IMR-90 (cell line): ENCODE results near the gene SPEG. TPM values are rescaled to one million over a fixed set of nuclear protein-coding genes. Genes with fewer than 3 reads are reported as not detected.

Source experiments
- ATAC-seq: fragments of 200-7000 bp; cut with Tn5 transposase; 2 replicates; pipeline ENCODE4 v1.9.1; 2020; ENCODE audit warnings: low read depth, mild to moderate bottlenecking, moderate library complexity
- BruUV-seq: library from RNA; stranded (reverse); fragments of 400-500 nt; replicated peaks from 2 replicates; lab custom pipeline; 2021; lab: Mats Ljungman, UMichigan
- CTCF ChIA-PET: fragments of 300-600 bp; formaldehyde crosslinking; extraction: SDS; loops from one replicate; lab custom pipeline; 2021; ENCODE audit warnings: antibody characterized with exemption; lab: Yijun Ruan, JAX
- POLR2A ChIA-PET: fragments of 300-600 bp; sonication (Branson Sonifier 250); formaldehyde crosslinking; loops from one replicate; lab custom pipeline; 2022; ENCODE audit warnings: antibody characterized with exemption; ENCODE audit not compliant: unreplicated experiment; lab: Charles Lee
- DNase-seq: peaks from one replicate; pipeline ENCODE4 v3.0.0; 2013
- H2AFZ ChIP-seq: replicated peaks from 2 replicates; pipeline ENCODE3; 2013; ENCODE audit warnings: low read length, mild to moderate bottlenecking; ENCODE audit not compliant: poor library complexity
- H2AK5ac ChIP-seq: 2 replicates; pipeline ENCODE4 v1.6.1; 2013; ENCODE audit warnings: low read depth, low read length, inconsistent platforms
- H2AK9ac ChIP-seq: replicated peaks from 2 replicates; pipeline ENCODE3; 2013; ENCODE audit warnings: mild to moderate bottlenecking, low read depth, low read length, moderate library complexity; ENCODE audit not compliant: poor library complexity
- H2BK120ac ChIP-seq: 2 replicates; pipeline ENCODE4 v1.6.1; 2013; ENCODE audit warnings: low read depth, low read length, inconsistent platforms
- H2BK15ac ChIP-seq: 3 replicates; pipeline ENCODE4 v1.6.1; 2013; ENCODE audit warnings: low read depth, low read length, inconsistent platforms
- H2BK20ac ChIP-seq: 2 replicates; pipeline ENCODE4 v1.6.1; 2013; ENCODE audit warnings: low read depth, mild to moderate bottlenecking, inconsistent platforms, low read length, moderate library complexity
- H2BK5ac ChIP-seq: 2 replicates; pipeline ENCODE4 v1.6.1; 2013; ENCODE audit warnings: mild to moderate bottlenecking, low read depth, low read length, inconsistent platforms; ENCODE audit not compliant: poor library complexity, severe bottlenecking
- H3K14ac ChIP-seq: replicated peaks from 2 replicates; pipeline ENCODE4 v1.6.1; 2013; ENCODE audit warnings: low read depth, low read length, inconsistent platforms
- H3K18ac ChIP-seq: 2 replicates; pipeline ENCODE4 v1.6.1; 2013; ENCODE audit warnings: low read depth, low read length, control low read depth
- H3K23ac ChIP-seq: 2 replicates; pipeline ENCODE4 v1.6.1; 2013; ENCODE audit warnings: low read depth, low read length, inconsistent platforms
- H3K27ac ChIP-seq: 2 replicates; pipeline ENCODE4 v1.5.1; 2013; ENCODE audit warnings: mild to moderate bottlenecking, control low read depth, low read length; ENCODE audit not compliant: insufficient read depth
- H3K27me3 ChIP-seq: 2 replicates; pipeline ENCODE4 v1.6.1; 2013; ENCODE audit warnings: low read length; ENCODE audit not compliant: control insufficient read depth, insufficient read depth
- H3K36me3 ChIP-seq: 2 replicates; pipeline ENCODE4 v1.6.1; 2013; ENCODE audit warnings: low read length, mixed read lengths; ENCODE audit not compliant: control insufficient read depth, insufficient read depth
- H3K4ac ChIP-seq: 2 replicates; pipeline ENCODE4 v1.6.1; 2013; ENCODE audit warnings: low read depth, low read length, inconsistent platforms
- H3K4me1 ChIP-seq: 2 replicates; pipeline ENCODE4 v1.6.1; 2013; ENCODE audit warnings: low read length, mixed read lengths; ENCODE audit not compliant: control insufficient read depth, insufficient read depth
- H3K4me2 ChIP-seq: 2 replicates; pipeline ENCODE4 v1.6.1; 2013; ENCODE audit warnings: low read depth, mild to moderate bottlenecking, control low read depth, low read length, moderate library complexity
- H3K4me3 ChIP-seq: 2 replicates; pipeline ENCODE4 v1.5.1; 2013; ENCODE audit warnings: low read depth, mild to moderate bottlenecking, control low read depth, low read length, moderate library complexity; ENCODE audit not compliant: insufficient read depth
- H3K56ac ChIP-seq: 2 replicates; pipeline ENCODE4 v1.6.1; 2013; ENCODE audit warnings: low read length, inconsistent platforms; ENCODE audit not compliant: insufficient read depth; ENCODE audit errors: extremely low read depth
- H3K79me1 ChIP-seq, 2 experiments: 2 replicates each; pipeline ENCODE4 v1.6.1; 2013; ENCODE audit warnings: low read length in 2 of 2, inconsistent platforms in 1 of 2, low read depth in 1 of 2
- H3K9ac ChIP-seq: 2 replicates; pipeline ENCODE4 v1.6.1; 2013; ENCODE audit warnings: low read depth, low read length, control low read depth
- H3K9me1 ChIP-seq: 2 replicates; pipeline ENCODE4 v1.6.1; 2013; ENCODE audit warnings: low read length, inconsistent platforms; ENCODE audit not compliant: insufficient read depth
- H3K9me3 ChIP-seq: 2 replicates; pipeline ENCODE4 v1.6.1; 2013; ENCODE audit warnings: low read length; ENCODE audit not compliant: control insufficient read depth, insufficient read depth
- H4K20me1 ChIP-seq: 2 replicates; pipeline ENCODE4 v1.6.1; 2013; ENCODE audit warnings: low read length, inconsistent platforms; ENCODE audit not compliant: insufficient read depth
- H4K5ac ChIP-seq: 2 replicates; pipeline ENCODE4 v1.6.1; 2013; ENCODE audit warnings: mild to moderate bottlenecking, low read depth, low read length, control low read depth
- H4K8ac ChIP-seq, 2 experiments: 2 replicates each; pipeline ENCODE4 v1.6.1; 2013; ENCODE audit warnings: low read depth in 2 of 2, low read length in 2 of 2, control low read depth in 1 of 2, inconsistent platforms in 1 of 2
- H4K91ac ChIP-seq: 2 replicates; pipeline ENCODE4 v1.6.1; 2013; ENCODE audit warnings: low read depth, low read length, inconsistent platforms; ENCODE audit not compliant: insufficient read depth
- BHLHE40 ChIP-seq: fragments of 150-350 bp; IDR thresholded peaks from 2 replicates; pipeline ENCODE4 v1.6.1; 2016; ENCODE audit warnings: mild to moderate bottlenecking, low read depth, low read length
- CEBPB ChIP-seq: IDR thresholded peaks from 2 replicates; pipeline ENCODE4 v1.6.1; 2012; ENCODE audit warnings: low read depth, low read length, improper control_type of control experiment
- CHD1 ChIP-seq: IDR thresholded peaks from 2 replicates; pipeline ENCODE4 v1.6.1; 2012; ENCODE audit warnings: low read depth, low read length, improper control_type of control experiment
- ELK1 ChIP-seq: fragments of 150-350 bp; IDR thresholded peaks from 2 replicates; pipeline ENCODE4 v1.6.1; 2016; ENCODE audit warnings: low read depth, mild to moderate bottlenecking, low read length, moderate library complexity, borderline replicate concordance
- FOS ChIP-seq: fragments of 150-350 bp; IDR thresholded peaks from 2 replicates; pipeline ENCODE4 v1.6.1; 2016; ENCODE audit warnings: low read depth, low read length
- MAFK ChIP-seq: IDR thresholded peaks from 2 replicates; pipeline ENCODE4 v1.6.1; 2012; ENCODE audit warnings: low read depth, low read length, improper control_type of control experiment
- MAZ ChIP-seq: IDR thresholded peaks from 2 replicates; pipeline ENCODE4 v1.6.1; 2012; ENCODE audit warnings: low read depth, mild to moderate bottlenecking, low read length, improper control_type of control experiment, moderate library complexity, borderline replicate concordance
- MXI1 ChIP-seq: IDR thresholded peaks from 2 replicates; pipeline ENCODE4 v1.6.1; 2012; ENCODE audit warnings: low read depth, mild to moderate bottlenecking, low read length, moderate library complexity, borderline replicate concordance
- NFE2L2 ChIP-seq: fragments of 150-350 bp; IDR thresholded peaks from 2 replicates; pipeline ENCODE4 v1.6.1; 2016; ENCODE audit warnings: low read depth, mild to moderate bottlenecking, low read length
- POLR2A ChIP-seq: IDR thresholded peaks from 2 replicates; pipeline ENCODE4 v1.6.1; 2012; ENCODE audit warnings: mild to moderate bottlenecking, low read depth, low read length
- RAD21 ChIP-seq: IDR thresholded peaks from 2 replicates; pipeline ENCODE4 v1.6.1; 2012; ENCODE audit warnings: low read length, improper control_type of control experiment
- RCOR1 ChIP-seq: IDR thresholded peaks from 2 replicates; pipeline ENCODE4 v1.6.1; 2012; ENCODE audit warnings: mild to moderate bottlenecking, low read length, improper control_type of control experiment; ENCODE audit not compliant: insufficient replicate concordance
- RFX5 ChIP-seq: IDR thresholded peaks from 2 replicates; pipeline ENCODE4 v1.8.0; 2012; ENCODE audit warnings: low read depth, mild to moderate bottlenecking, low read length, moderate library complexity
- SMC3 ChIP-seq: fragments of 150-350 bp; IDR thresholded peaks from 2 replicates; pipeline ENCODE4 v1.6.1; 2016; ENCODE audit warnings: low read depth, mild to moderate bottlenecking, antibody characterized with exemption, low read length, moderate library complexity
- USF2 ChIP-seq: fragments of 150-350 bp; IDR thresholded peaks from 2 replicates; pipeline ENCODE4 v1.6.1; 2017; ENCODE audit warnings: mild to moderate bottlenecking, antibody characterized with exemption, low read length, low read depth
- WGBS, 2 experiments: methylation state at CpG; one replicate each; pipeline versions ENCODE4 v1.1.5 to v1.1.7; 2013; ENCODE audit warnings: missing lambda C conversion rate in 2 of 2; ENCODE audit not compliant: insufficient read length in 1 of 2; ENCODE audit errors: extremely low coverage in 2 of 2; 5-methylcytosine and 5-hydroxymethylcytosine counted together
- dilution Hi-C: fragments of 300-500 bp; cut with HindIII; formaldehyde crosslinking; loops from one replicate; pipeline ENCODE4 v1.14.3; 2018; ENCODE audit warnings: low sequenced_read_pairs; ENCODE audit not compliant: unreplicated experiment
- in situ Hi-C: fragments of 300-500 bp; cut with MboI; formaldehyde crosslinking; loops from 3 replicates; pipeline ENCODE4 v1.14.3; 2019; ENCODE audit warnings: low sequenced_read_pairs, inconsistent platforms, mixed read lengths
- intact Hi-C: fragments of 100-400 bp; cut with micrococcal nuclease; formaldehyde crosslinking; loops from 2 replicates; pipeline ENCODE4 v1.10.0; 2022
- polyA plus RNA-seq, 3 experiments: library from polyadenylated mRNA; depleted of rRNA; stranded (reverse); fragments of >200 nt; gene quantifications; 2 replicates each; pipeline ENCODE4 v1.2.3, GENCODE V29; 2012; ENCODE audit warnings: low replicate concordance in 1 of 3
- total RNA-seq: library from RNA; depleted of rRNA; stranded (reverse); fragments of >200 nt; gene quantifications from 2 replicates; pipeline ENCODE4 v1.2.3, GENCODE V29; 2012

Gene SPEG
- total and polyA plus RNA-seq, 2 of the 4 experiments (the other 2 are of a cell fraction) = 6.8 to 81.6 TPM

GRCh38 chr2:219483451-219484342 is 49.1 kb downstream of the SPEG start:
- no peak overlapping the region for H3K9ac ChIP-seq
- no peaks in the 10 kb centered on the region for H4K20me1 ChIP-seq
- ChIA-PET CTCF (no interaction called here), POLR2A (no interaction called here)
- no peak overlapping the region for H3K14ac ChIP-seq
- H2BK20ac ChIP-seq = no peak overlapping the region
- 72% methylated on average over 48 of the region's 58 CpGs; no CpG with 5 or more reads in 1 of the 2 experiments for WGBS, 2 experiments
- DNase-seq = no peak
- no peak overlapping the region for H4K5ac ChIP-seq
- no peak overlapping the region for H2AK5ac ChIP-seq
- no peaks in the 10 kb centered on the region for H3K4me1 ChIP-seq
- H3K18ac ChIP-seq = no peak overlapping the region
- no peak overlapping the region for H3K27ac ChIP-seq
- no peak overlapping the region for H2AFZ ChIP-seq
- no peak; the same call in 1 of the 2 replicates for ATAC-seq
- no peak overlapping the region for H2BK120ac ChIP-seq
- no TSS peak for BruUV-seq
- no peak overlapping the region for H4K8ac ChIP-seq
- no peak overlapping the region for H2BK15ac ChIP-seq
- H3K9me1 ChIP-seq = no peaks in the 10 kb centered on the region
- in situ Hi-C loops (no loop called here), dilution Hi-C loops (no loop called here), intact Hi-C loops (no loop called here)
- H3K9me3 ChIP-seq = no peaks in the 10 kb centered on the region
- H3K79me1 ChIP-seq = no peaks in the 10 kb centered on the region
- H2AK9ac ChIP-seq = no peak overlapping the region
- no peak overlapping the region for H3K4me2 ChIP-seq
- peaks cover 42% of the 10 kb centered on the region for H3K36me3 ChIP-seq
- H3K4me3 ChIP-seq = no peak overlapping the region
- no peak overlapping the region for H3K4ac ChIP-seq
- H3K27me3 ChIP-seq = no peaks in the 10 kb centered on the region
- no peak overlapping the region for H3K56ac ChIP-seq
- no peak overlapping the region for H3K23ac ChIP-seq
- H2BK5ac ChIP-seq = no peak overlapping the region
- H4K91ac ChIP-seq = no peak overlapping the region
- TF ChIP-seq SMC3 = no peak
- TF ChIP-seq USF2 = no peak
- no peak for TF ChIP-seq POLR2A
- no peak for TF ChIP-seq FOS
- no peak for TF ChIP-seq CHD1
- TF ChIP-seq RFX5 = no peak
- TF ChIP-seq MAZ = no peak
- TF ChIP-seq RAD21 = no peak
- TF ChIP-seq ELK1 = no peak
- no peak for TF ChIP-seq NFE2L2
- TF ChIP-seq MXI1 = no peak
- no peak for TF ChIP-seq RCOR1
- no peak for TF ChIP-seq MAFK
- no peak for TF ChIP-seq CEBPB
- TF ChIP-seq BHLHE40 = no peak
